ENCODE data around the gene GLCE. TPM values are rescaled to one million over a fixed set of nuclear protein-coding genes. Genes with fewer than 3 reads are reported as not detected.

Gene GLCE
- total RNA-seq, 2 donors from 2014 or later: 6.6 to 9.3 TPM

- Histone ChIP-seq H3K4me1 (peaks cover 5% of the 10 kb centered on the region), H3K27ac (no peak overlapping the region), H3K9me3 (no peaks in the 10 kb centered on the region), H3K27me3 (no peaks in the 10 kb centered on the region), H3K36me3 (replicated peaks in 1 of 2; ENCODE audit: insufficient read depth in 1 of 2, low read depth in 2 of 2) (no peaks in the 10 kb centered on the region), H3K4me3 (no peak overlapping the region)
- WGBS, 2 donors: 34 to 35% methylated on average over 7 of the region's 7 CpGs
- TF ChIP-seq POLR2A (IDR thresholded peaks at IDR 0.05): no peak
- TF ChIP-seq, protein P1, sequence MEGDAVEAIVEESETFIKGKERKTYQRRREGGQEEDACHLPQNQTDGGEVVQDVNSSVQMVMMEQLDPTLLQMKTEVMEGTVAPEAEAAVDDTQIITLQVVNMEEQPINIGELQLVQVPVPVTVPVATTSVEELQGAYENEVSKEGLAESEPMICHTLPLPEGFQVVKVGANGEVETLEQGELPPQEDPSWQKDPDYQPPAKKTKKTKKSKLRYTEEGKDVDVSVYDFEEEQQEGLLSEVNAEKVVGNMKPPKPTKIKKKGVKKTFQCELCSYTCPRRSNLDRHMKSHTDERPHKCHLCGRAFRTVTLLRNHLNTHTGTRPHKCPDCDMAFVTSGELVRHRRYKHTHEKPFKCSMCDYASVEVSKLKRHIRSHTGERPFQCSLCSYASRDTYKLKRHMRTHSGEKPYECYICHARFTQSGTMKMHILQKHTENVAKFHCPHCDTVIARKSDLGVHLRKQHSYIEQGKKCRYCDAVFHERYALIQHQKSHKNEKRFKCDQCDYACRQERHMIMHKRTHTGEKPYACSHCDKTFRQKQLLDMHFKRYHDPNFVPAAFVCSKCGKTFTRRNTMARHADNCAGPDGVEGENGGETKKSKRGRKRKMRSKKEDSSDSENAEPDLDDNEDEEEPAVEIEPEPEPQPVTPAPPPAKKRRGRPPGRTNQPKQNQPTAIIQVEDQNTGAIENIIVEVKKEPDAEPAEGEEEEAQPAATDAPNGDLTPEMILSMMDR (IDR thresholded peaks at IDR 0.05): no peak
- DNase-seq (no peak), ATAC-seq (no peak)
- intact Hi-C loops (cut with DNase I): no loop called here
Measured at GRCh38 chr15:69145694-69146492, 14.5 kb upstream of the GLCE start.

DNA sequence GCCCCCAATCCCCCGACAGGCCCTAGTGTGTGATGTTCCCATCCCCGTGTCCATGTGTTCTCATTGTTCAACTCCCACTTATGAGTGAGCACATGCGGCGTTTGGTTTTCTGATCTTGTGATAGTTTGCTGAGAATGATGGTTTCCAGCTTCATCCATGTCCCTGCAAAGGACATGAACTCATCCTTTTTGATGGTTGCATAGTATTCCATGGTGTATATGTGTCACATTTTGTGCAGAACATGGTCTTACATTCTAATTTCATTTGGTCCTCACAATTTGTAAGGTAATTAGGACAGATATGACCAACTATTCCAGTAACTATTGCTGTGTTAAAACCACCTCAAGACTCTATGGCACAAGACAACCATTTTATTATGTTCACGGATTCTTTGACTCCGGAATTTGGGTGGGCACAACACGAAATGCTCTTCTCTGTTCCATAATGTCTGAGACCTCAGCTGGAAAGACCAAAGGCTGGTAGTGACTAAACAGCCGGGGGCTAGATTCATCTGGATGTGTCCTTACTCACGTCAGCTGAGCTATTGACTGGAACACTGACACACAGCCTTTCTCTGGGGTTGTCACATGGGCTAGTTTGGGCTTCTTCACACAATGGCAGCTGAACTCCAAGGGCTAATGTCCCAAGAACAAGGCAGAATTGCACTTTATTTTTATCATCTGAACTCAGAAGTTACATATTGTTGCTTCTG is 13.6 kb upstream of the GLCE start:
- no peaks in the 10 kb centered on the region for H3K36me3 ChIP-seq (replicated peaks in 1 of 2; ENCODE audit: insufficient read depth in 1 of 2, low read depth in 2 of 2)
- 78 to 82% methylated on average over 9 of the region's 9 CpGs for WGBS, 2 donors

GRCh38 chr15:69148465-69148864 is 12.0 kb upstream of the GLCE start:
- peaks cover 5% of the 10 kb centered on the region for H3K4me1 ChIP-seq
- H3K36me3 ChIP-seq (replicated peaks in 1 of 2; ENCODE audit: insufficient read depth in 1 of 2, low read depth in 2 of 2): no peaks in the 10 kb centered on the region
- DNase-seq: no peak
- ATAC-seq: no peak
- H3K9me3 ChIP-seq: no peaks in the 10 kb centered on the region
- 80% methylated on average over 1 of the region's 1 CpG; no CpG with 5 or more reads in 1 of the 2 donors for WGBS, 2 donors
- H3K27me3 ChIP-seq: no peaks in the 10 kb centered on the region
- H3K27ac ChIP-seq: no peak overlapping the region
- intact Hi-C loops (cut with DNase I): no loop called here
- TF ChIP-seq, protein P1 (IDR thresholded peaks at IDR 0.05): no peak
- TF ChIP-seq POLR2A (IDR thresholded peaks at IDR 0.05): no peak
- no peak overlapping the region for H3K4me3 ChIP-seq

More for the DNA sequence above, 13.6 kb upstream of the GLCE start:
- TF ChIP-seq POLR2A (IDR thresholded peaks at IDR 0.05): no peak
- TF ChIP-seq, protein P1 (IDR thresholded peaks at IDR 0.05): no peak
- DNase-seq: no peak
- intact Hi-C loops (cut with DNase I): no loop called here
- H3K27ac ChIP-seq: no peak overlapping the region
- no peaks in the 10 kb centered on the region for H3K27me3 ChIP-seq
- no peak for ATAC-seq
- H3K9me3 ChIP-seq: no peaks in the 10 kb centered on the region
- peaks cover 5% of the 10 kb centered on the region for H3K4me1 ChIP-seq
- H3K4me3 ChIP-seq: no peak overlapping the region

DNA sequence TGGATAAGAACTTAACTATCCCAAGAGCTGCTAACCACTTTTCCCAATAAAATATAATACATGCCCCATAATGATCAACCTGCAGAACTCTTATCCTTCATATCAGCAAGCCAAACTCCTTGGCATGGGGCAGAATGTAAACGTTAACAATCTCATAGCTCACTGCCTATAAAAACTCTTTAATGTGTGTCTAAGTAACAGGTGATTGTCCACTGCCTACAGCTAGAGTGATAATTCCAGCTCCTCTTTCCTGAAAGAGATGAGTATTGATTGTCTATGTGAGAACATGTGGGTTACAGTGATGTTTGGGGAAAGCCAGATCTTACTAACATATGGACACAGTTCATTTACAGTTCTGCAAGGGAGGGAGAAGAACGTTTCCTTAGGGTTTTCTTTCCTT is 11.3 kb upstream of the GLCE start:
- H3K4me1 ChIP-seq: peaks cover 5% of the 10 kb centered on the region
- no peaks in the 10 kb centered on the region for H3K27me3 ChIP-seq
- H3K9me3 ChIP-seq: no peaks in the 10 kb centered on the region
- 32 to 39% methylated on average over 2 of the region's 2 CpGs for WGBS, 2 donors
- no peak for ATAC-seq
- TF ChIP-seq POLR2A (IDR thresholded peaks at IDR 0.05): no peak
- TF ChIP-seq, protein P1 (IDR thresholded peaks at IDR 0.05): no peak
- no peak for DNase-seq
- no peak overlapping the region for H3K27ac ChIP-seq
- intact Hi-C loops (cut with DNase I): no loop called here
- no peak overlapping the region for H3K4me3 ChIP-seq
- H3K36me3 ChIP-seq (replicated peaks in 1 of 2; ENCODE audit: insufficient read depth in 1 of 2, low read depth in 2 of 2): no peaks in the 10 kb centered on the region
